ENCODE results near the gene C3AR1.
"Not testable (repeated sequence)": the region's sequence is repeated elsewhere in the genome, so short reads cannot be mapped to it uniquely, and the experiment has no call there.

The C3AR1 gene

DNA sequence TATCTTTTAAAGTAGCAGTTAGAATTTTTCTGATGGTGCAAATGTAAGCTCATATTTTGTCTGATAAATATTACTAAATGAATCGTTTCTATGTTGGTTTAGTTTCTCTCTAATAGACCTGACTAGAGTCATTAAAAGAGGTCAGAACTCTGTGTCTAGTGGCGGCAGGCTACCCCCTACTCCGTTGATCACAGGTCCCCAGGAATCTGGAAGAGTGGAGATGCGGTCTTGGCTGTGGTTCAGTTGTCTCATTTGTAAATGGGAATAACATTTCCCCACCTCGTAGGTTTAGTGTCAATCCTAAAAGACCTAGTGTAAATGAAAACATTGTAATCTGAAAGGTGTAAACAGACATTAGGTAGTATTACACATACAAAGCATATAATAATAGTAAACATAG lies 38.3 kb downstream of the C3AR1 start:
- DNase-seq (ENCODE audit: low read depth), result no peak

DNA sequence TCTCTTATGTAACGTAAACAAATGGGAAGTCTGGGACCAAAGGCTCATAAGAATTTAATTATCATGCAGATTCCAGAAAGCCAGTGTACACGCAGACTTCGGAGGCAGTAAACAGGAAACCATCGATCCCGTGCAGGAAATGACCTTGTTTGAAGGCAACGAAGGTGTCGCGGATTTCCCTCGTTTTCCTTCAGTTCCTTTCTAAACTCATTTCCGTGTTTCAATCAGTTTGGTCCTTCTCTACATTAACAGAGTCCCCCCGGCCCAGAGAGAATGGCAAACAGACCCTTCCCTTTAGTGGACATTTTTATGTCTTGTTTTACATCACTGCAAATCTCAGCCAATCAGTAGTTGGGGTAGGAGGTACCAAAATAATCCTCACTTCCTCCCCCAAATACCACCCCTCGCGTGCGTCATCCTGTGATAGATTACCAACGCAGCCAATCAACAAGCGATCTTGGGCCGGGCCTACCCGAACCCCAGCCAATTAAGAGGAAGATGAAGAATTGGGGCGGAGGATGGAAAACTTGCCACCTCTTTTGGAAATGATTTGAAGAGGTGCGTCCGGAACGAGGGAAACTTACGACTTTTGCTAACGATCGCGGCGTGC lies 39.8 kb downstream of the C3AR1 start:
- peak; percentile 96 for DNase-seq (ENCODE audit: low read depth)

DNA sequence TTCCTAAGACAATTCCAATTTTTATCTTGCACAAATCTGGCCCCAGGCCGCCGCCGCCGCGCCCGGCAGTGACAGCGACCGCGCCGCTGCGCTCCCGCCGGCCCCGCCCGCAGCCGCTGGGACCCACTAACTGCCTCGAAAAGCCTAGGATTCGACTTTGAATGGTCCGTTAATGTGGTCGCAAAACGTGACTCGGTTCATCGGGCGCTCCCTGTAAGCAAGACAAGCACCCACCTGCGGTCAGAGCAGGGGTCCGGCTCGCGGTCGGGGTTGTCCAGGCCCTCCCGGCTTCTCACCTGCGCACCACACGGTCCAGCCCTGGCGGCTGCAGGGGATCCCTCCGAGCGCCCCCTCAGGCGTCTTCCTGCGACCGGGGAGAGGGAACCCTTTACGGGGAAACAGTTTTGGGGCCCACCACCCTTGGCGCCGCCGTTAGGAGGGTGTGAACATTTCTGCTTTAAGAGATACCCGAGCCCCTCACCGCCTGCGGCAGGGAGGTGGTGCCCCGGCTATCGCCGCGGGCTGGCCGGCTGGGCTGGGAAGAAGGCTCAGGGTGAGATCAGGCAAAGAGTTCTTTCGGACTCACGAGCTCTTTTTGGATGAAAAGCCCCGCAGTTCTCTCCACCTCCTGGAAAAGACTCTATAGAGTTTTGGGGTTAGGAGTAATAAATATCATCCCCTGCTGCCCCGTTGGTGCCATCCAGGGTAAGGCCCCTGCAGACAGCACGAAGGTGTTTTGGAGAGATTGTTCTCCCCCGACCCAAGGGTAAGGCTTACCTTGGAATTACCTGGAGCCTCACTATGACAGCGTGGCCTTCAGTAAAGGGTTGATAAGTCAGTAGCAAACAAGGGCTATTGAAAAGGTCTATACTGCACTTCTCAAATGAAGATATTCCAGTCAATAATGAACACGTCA lies 47.2 kb downstream of the C3AR1 start:
- DNase-seq (ENCODE audit: low read depth), result no peak

GRCh38 chr12:8018213-8018612 lies 47.9 kb downstream of the C3AR1 start:
- DNase-seq (ENCODE audit: low read depth), result not testable (repeated sequence)

DNA sequence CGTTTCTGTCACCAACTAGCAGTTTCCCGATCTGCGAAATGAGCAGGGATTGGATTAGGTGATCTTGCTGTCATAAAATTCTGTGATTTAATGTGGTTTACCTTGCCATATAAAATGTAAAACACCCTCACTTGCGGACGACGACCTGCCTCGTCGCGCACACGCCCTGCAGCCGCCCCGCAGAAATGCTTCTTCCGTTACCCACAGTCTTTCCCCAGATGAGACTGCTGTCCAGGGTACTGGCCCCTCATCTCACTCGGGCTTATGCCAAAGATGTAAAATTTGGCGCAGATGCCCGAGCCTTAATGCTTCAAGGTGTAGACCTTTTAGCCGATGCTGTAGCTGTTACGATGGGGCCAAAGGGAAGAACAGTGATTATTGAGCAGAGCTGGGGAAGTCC lies 51.3 kb downstream of the C3AR1 start:
- DNase-seq (ENCODE audit: low read depth), result no peak

DNA sequence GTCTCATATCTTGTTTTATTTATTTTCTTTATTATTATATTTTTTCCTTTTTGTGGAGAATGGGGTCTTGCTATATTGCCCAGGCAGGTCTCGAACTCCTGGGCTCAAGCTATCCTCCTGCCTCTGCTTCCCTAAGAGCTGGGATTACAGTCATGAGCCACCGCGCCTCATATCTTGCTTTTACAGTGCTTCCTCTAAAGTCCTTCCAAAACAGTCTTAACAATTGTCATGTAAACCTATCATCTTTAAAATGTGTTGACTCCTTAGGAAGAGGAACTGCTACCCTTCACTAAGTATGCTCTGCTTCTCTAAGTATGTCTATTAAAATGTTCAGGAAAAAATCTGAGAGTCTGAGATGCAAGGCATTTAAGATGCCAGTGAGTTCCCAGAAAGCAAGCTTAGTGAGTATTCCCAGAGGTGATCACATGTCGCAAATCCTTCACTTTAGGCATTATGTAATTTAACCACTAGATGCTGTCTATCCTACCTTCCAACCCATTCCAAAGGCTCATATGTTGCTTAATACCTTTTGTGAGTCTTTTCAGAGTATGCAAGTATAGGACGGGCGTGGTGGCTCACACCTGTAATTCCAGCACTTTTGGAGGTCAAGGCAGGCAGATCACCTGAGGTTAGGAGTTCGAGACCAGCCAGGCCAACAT lies 53.4 kb downstream of the C3AR1 start:
- no peak for DNase-seq (ENCODE audit: low read depth)

GRCh38 chr12:8011331-8011730 lies 54.8 kb downstream of the C3AR1 start:
- no peak for DNase-seq (ENCODE audit: low read depth)
